KOPT-K1 (cell line): ENCODE data around the gene RAB3B.
"Not testable (repeated sequence)": the region's sequence is repeated elsewhere in the genome, so short reads cannot be mapped to it uniquely, and the experiment has no call there.

ENCODE experiments used
- H3K27ac ChIP-seq: fragments of 200-600 bp; sonication (generic); 2 replicates; pipeline ENCODE4 v1.5.1; 2016; ENCODE audit warnings: antibody characterized with exemption, mild to moderate bottlenecking, low read depth, low read length; ENCODE audit not compliant: poor library complexity, severe bottlenecking
- H3K36me3 ChIP-seq: fragments of 200-600 bp; sonication (generic); 2 replicates; pipeline ENCODE4 v1.5.1; 2017; ENCODE audit warnings: antibody characterized with exemption, mild to moderate bottlenecking, low read length, moderate library complexity; ENCODE audit not compliant: insufficient read depth
- H3K9me3 ChIP-seq: fragments of 200-600 bp; sonication (generic); 2 replicates; pipeline ENCODE4 v1.5.1; 2017; ENCODE audit warnings: antibody characterized with exemption, low read length, mild to moderate bottlenecking; ENCODE audit not compliant: insufficient read depth, poor library complexity, severe bottlenecking

RAB3B gene

GRCh38 chr1:51968632-51969031, 21.9 kb downstream of the RAB3B start:
- Histone ChIP-seq H3K9me3 (no peaks in the 10 kb centered on the region), H3K36me3 (no peaks in the 10 kb centered on the region), H3K27ac (no peak overlapping the region)

- not testable (repeated sequence) for H3K27ac ChIP-seq, H3K9me3 ChIP-seq, H3K36me3 ChIP-seq
Measured at GRCh38 chr1:51967213-51967791, 23.2 kb downstream of the RAB3B start.

- Histone ChIP-seq H3K27ac (no peak overlapping the region), H3K36me3 (no peaks in the 10 kb centered on the region), H3K9me3 (no peaks in the 10 kb centered on the region)
Measured at GRCh38 chr1:51966559-51966958, 23.9 kb downstream of the RAB3B start.

- no peaks in the 10 kb centered on the region for H3K9me3 ChIP-seq
- H3K36me3 ChIP-seq = no peaks in the 10 kb centered on the region
- H3K27ac ChIP-seq = no peak overlapping the region
Measured at GRCh38 chr1:51964309-51964696, 26.2 kb downstream of the RAB3B start.

GRCh38 chr1:51963592-51964308, 26.8 kb downstream of the RAB3B start:
- Histone ChIP-seq H3K27ac (no peak overlapping the region), H3K9me3 (no peaks in the 10 kb centered on the region), H3K36me3 (no peaks in the 10 kb centered on the region)

GRCh38 chr1:51962486-51963356, 27.8 kb downstream of the RAB3B start:
- no peak overlapping the region for H3K27ac ChIP-seq
- H3K9me3 ChIP-seq = no peaks in the 10 kb centered on the region
- H3K36me3 ChIP-seq = no peaks in the 10 kb centered on the region

- Histone ChIP-seq H3K9me3 (no peaks in the 10 kb centered on the region), H3K27ac (no peak overlapping the region), H3K36me3 (no peaks in the 10 kb centered on the region)
Measured at GRCh38 chr1:51961954-51962353, 28.5 kb downstream of the RAB3B start.

- H3K9me3 ChIP-seq = no peaks in the 10 kb centered on the region
- H3K36me3 ChIP-seq = no peaks in the 10 kb centered on the region
- H3K27ac ChIP-seq = no peak overlapping the region
Measured at GRCh38 chr1:51961231-51961630, 29.3 kb downstream of the RAB3B start.

GRCh38 chr1:51960262-51960661, 30.2 kb downstream of the RAB3B start:
- Histone ChIP-seq H3K27ac (no peak overlapping the region), H3K9me3 (no peaks in the 10 kb centered on the region), H3K36me3 (no peaks in the 10 kb centered on the region)

GRCh38 chr1:51958824-51959223, 31.7 kb downstream of the RAB3B start:
- no peaks in the 10 kb centered on the region for H3K36me3 ChIP-seq
- no peak overlapping the region for H3K27ac ChIP-seq
- no peaks in the 10 kb centered on the region for H3K9me3 ChIP-seq

- Histone ChIP-seq H3K9me3 (no peaks in the 10 kb centered on the region), H3K27ac (no peak overlapping the region), H3K36me3 (no peaks in the 10 kb centered on the region)
Measured at GRCh38 chr1:51957618-51958017, 32.9 kb downstream of the RAB3B start.

GRCh38 chr1:51956528-51957509, 33.7 kb downstream of the RAB3B start:
- no peaks in the 10 kb centered on the region for H3K9me3 ChIP-seq
- H3K27ac ChIP-seq = no peak overlapping the region
- H3K36me3 ChIP-seq = no peaks in the 10 kb centered on the region

GRCh38 chr1:51955797-51956527, 34.5 kb downstream of the RAB3B start:
- no peaks in the 10 kb centered on the region for H3K36me3 ChIP-seq
- no peak overlapping the region for H3K27ac ChIP-seq
- no peaks in the 10 kb centered on the region for H3K9me3 ChIP-seq

- peaks cover 6% of the 10 kb centered on the region for H3K9me3 ChIP-seq
- no peaks in the 10 kb centered on the region for H3K36me3 ChIP-seq
- H3K27ac ChIP-seq = no peak overlapping the region
Measured at GRCh38 chr1:51954783-51955182, 35.7 kb downstream of the RAB3B start.
